ENCODE results near the gene AURKAIP1.

GRCh38 chr1:1423245-1423597, 48.2 kb upstream of the AURKAIP1 start:
- TF ChIP-seq EZH2phosphoT487 (IDR thresholded peaks at IDR 0.05; ENCODE audit: insufficient read depth, low read depth) (no peak), EZH2 (IDR thresholded peaks at IDR 0.05; ENCODE audit: insufficient read depth, poor library complexity, severe bottlenecking) (no peak)

Measured in GM23248 (cell line).